SIG-M5 treated with dmso at 0.1 percent for 504 hours (cell line): ENCODE data around the gene MINDY3.

Source experiments
- DNase-seq: peaks from one replicate; lab custom pipeline; 2025; ENCODE audit not compliant: unreplicated experiment; lab: John Stamatoyannopoulos, UW

MINDY3 gene

GRCh38 chr10:15739254-15739970 lies 120.9 kb downstream of the MINDY3 start:
- no peak for DNase-seq

DNA sequence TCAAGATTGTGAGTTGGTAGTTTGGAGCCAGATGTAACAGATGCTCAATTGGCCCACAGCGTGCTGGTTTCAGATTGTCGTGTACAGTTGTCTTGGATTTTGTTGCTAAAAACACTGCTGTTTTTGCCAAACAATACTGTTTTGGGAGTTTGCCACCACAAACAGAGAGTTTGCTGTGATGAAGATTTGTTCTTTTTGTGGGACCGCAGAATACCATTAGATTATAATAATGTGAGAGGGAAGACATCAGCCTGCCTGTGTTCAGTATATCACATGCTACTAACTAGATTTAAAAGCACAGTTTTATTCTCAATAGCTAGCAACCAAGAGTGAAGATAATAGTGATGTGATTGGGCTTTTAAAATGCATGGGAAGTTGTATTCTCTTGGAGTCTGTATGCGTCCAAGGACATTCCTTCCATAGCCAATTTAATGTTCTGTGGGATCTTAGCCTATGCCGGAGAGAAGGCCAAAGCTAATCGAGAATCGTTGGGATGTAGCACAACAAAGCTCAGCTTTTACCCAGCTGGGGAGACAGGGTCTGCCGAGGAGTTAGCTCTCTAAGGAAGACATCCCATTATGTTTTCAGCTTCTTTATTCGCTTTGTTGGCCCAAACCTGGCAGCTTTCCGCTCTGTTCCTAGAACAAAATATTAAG lies 121.9 kb downstream of the MINDY3 start:
- no peak for DNase-seq

DNA sequence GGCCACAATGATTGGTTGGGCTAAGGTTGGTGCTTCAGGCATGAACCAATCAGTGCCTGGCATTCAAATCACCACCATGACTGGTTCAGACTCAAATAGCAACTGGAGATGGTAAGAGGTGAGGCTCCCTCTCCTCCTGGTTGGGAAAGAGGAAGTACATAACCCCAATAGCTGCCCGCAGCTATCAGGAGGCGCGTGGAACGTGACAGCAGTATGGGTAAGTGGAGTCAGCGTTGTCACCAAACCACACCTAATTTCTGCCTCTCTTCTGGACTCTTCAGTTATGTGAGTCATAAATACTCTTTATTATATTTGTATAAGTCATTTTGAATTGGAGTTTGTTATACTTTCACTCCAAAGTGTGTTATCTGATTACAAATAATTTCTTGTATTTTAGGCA lies 122.7 kb downstream of the MINDY3 start:
- no peak for DNase-seq

DNA sequence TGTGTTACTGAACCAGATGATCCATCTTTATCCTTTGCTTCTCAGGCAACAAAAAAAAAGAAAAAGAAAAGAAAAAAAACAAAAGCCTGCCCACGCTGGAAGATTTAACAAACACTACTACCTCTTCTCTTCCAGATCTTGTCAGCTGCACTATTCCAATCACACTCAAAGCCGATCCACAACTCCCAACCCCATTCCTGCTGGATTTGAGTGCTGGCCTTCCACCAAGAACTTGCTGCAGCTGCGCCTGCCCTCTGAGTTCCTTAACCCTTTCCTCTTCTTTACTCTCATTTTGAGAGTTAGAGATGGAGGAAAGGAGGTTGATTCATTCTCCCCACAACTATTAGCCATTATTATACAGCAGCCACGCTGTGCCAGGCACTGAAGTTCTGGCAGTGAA lies 124.5 kb downstream of the MINDY3 start:
- no peak for DNase-seq

GRCh38 chr10:15730341-15730740 lies 130.0 kb downstream of the MINDY3 start:
- DNase-seq = no peak

- DNase-seq = no peak
Observed at GRCh38 chr10:15729890-15730289, 130.4 kb downstream of the MINDY3 start.
